Measurements from ENCODE around the gene DBR1. TPM values are rescaled to one million over a fixed set of nuclear protein-coding genes. Genes with fewer than 3 reads are reported as not detected.
"Not testable (repeated sequence)": the region's sequence is repeated elsewhere in the genome, so short reads cannot be mapped to it uniquely, and the experiment has no call there.

DBR1 gene
- total and polyA plus RNA-seq, 2 experiments from 2014 or later: 11.1 to 11.3 TPM

GRCh38 chr3:138172625-138173024, 2.1 kb downstream of the DBR1 start:
- Histone ChIP-seq H3K4me1 (ENCODE audit: low read depth) (peaks cover 8% of the 10 kb centered on the region), H3K27ac (no peak overlapping the region), H3K4me3 (no peak overlapping the region), H3K27me3 (no peaks in the 10 kb centered on the region), H3K9me3 (ENCODE audit: low read depth) (no peaks in the 10 kb centered on the region), H3K36me3 (peaks cover 13% of the 10 kb centered on the region)
- no peak for DNase-seq (ENCODE audit: low read depth in 1 of 2, low spot score in 1 of 2)
- TF ChIP-seq CTCF (IDR thresholded peaks at IDR 0.05; ENCODE audit: low read depth, low read length): no peak

DNA sequence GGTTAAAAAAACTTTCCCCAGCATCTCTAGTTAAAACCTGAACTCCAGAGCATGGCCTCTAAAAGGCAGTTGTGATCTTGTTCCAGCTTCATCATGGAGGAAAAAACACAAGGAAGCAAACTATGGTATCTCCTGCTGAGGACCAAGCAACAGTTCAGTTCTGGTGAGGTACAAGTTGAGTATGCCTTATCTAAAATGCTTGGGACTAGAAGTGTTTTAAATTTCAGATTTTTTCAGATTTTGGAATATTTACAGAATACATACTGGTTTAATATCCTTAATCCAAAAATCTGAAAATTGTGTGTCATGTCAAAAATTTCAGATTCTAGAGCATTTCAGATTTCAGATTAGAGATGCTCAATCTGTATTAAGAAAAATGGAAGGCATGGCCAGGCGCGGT, 9.7 kb downstream of the DBR1 start:
- H3K36me3 ChIP-seq: peaks cover 37% of the 10 kb centered on the region
- H3K27me3 ChIP-seq: no peaks in the 10 kb centered on the region
- DNase-seq (ENCODE audit: low read depth in 1 of 2, low spot score in 1 of 2): no peak
- H3K9me3 ChIP-seq (ENCODE audit: low read depth): no peaks in the 10 kb centered on the region
- H3K27ac ChIP-seq: no peak overlapping the region
- H3K4me3 ChIP-seq: no peak overlapping the region
- no peak for TF ChIP-seq CTCF (IDR thresholded peaks at IDR 0.05; ENCODE audit: low read depth, low read length)
- H3K4me1 ChIP-seq (ENCODE audit: low read depth): no peaks in the 10 kb centered on the region

DNA sequence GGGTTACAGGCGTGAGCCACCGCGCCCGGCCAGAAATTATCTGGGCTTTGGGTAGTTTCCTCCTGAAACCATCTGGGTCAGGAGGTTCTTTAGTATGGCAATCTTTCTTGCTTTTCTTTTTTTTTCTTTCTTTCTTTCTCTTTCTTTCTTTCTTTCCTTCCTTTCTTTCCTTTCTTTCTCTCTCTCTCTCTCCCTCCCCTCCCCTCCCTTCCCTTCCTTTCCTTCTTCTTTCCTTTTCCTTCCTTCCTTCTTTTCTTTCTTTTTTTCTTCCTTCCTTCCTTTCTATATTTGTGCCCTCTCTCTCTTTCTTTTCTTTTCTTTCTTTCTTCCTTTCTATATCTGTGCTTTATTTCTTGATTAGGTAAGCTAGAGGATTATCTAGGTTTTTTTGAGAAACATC, 17.0 kb downstream of the DBR1 start:
- H3K36me3 ChIP-seq: peaks cover 9% of the 10 kb centered on the region
- H3K27ac ChIP-seq: no peak overlapping the region
- no peak for TF ChIP-seq CTCF (IDR thresholded peaks at IDR 0.05; ENCODE audit: low read depth, low read length)
- H3K4me1 ChIP-seq (ENCODE audit: low read depth): no peaks in the 10 kb centered on the region
- DNase-seq (ENCODE audit: low read depth in 1 of 2, low spot score in 1 of 2): no peak
- no peaks in the 10 kb centered on the region for H3K9me3 ChIP-seq (ENCODE audit: low read depth)
- no peak overlapping the region for H3K4me3 ChIP-seq
- H3K27me3 ChIP-seq: no peaks in the 10 kb centered on the region

DNA sequence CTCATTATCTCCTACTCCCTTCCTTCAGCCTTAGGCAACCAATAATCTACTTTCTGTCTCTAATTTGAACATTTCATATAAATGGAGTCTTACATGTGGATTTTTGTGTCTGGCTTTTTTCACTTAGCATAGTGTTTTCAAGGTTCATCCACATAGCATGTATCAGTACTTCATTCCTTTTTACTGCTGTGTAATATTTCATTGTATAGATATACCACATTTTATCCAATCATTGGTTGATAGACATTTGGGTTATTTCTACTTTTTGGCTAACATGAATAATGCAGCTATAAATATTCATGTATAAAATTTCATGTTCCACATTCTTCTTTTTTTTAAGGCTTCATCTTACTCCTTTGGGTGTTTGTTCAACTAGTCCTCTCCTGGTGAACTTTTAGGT, 20.2 kb downstream of the DBR1 start:
- no peak for DNase-seq (ENCODE audit: low read depth in 1 of 2, low spot score in 1 of 2)
- no peak overlapping the region for H3K27ac ChIP-seq
- no peaks in the 10 kb centered on the region for H3K27me3 ChIP-seq
- TF ChIP-seq CTCF (IDR thresholded peaks at IDR 0.05; ENCODE audit: low read depth, low read length): no peak
- no peak overlapping the region for H3K4me3 ChIP-seq
- no peaks in the 10 kb centered on the region for H3K4me1 ChIP-seq (ENCODE audit: low read depth)
- H3K9me3 ChIP-seq (ENCODE audit: low read depth): no peaks in the 10 kb centered on the region
- no peaks in the 10 kb centered on the region for H3K36me3 ChIP-seq

DNA sequence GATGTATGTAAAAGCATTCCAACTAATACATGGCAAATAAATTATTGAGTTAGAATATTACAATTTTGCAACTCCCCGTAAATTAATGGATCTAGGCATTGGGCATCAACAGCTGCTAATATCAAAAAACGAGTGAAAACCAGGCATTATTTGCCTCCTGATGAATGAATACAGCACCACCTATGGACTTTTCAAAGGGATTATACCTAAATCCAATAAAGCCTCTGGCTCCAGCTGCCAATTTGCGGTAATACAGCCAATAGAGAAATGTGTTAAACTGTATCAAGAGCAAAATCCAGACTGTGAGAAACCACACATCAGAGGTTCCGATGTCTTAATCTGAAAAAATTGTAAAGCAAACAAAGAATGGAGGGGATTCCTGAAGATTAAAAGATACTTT, 26.2 kb downstream of the DBR1 start:
- Histone ChIP-seq H3K27me3 (no peaks in the 10 kb centered on the region), H3K36me3 (no peaks in the 10 kb centered on the region), H3K27ac (no peak overlapping the region), H3K4me1 (ENCODE audit: low read depth) (no peaks in the 10 kb centered on the region), H3K9me3 (ENCODE audit: low read depth) (no peaks in the 10 kb centered on the region), H3K4me3 (no peak overlapping the region)
- no peak for DNase-seq (ENCODE audit: low read depth in 1 of 2, low spot score in 1 of 2)
- no peak for TF ChIP-seq CTCF (IDR thresholded peaks at IDR 0.05; ENCODE audit: low read depth, low read length)

DNA sequence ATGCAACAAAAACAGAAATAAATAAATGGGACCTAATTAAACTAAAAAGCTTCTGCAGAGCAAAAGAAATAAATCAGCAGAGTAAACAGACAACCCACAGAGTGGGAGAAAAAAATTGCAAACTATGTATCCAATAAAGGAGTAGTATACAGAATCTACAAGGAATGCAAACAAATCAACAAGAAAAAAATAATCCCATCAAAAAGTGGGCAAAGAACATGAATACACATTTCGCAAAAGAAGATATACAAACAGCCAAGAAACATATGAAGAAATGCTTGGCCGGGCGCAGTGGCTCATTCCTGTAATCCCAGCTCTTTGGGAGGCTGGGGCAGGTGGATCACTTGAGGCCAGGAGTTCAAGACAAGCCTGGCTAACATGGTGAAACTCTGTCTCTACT, 32.5 kb downstream of the DBR1 start:
- not testable (repeated sequence) for H3K4me1 ChIP-seq (ENCODE audit: low read depth); H3K4me3 ChIP-seq; H3K36me3 ChIP-seq; H3K27ac ChIP-seq; H3K9me3 ChIP-seq (ENCODE audit: low read depth); DNase-seq (ENCODE audit: low read depth in 1 of 2, low spot score in 1 of 2); H3K27me3 ChIP-seq

Measured in cardiac muscle cell (in vitro differentiated cells and primary cell).